Type B pancreatic cell (in vitro differentiated cells): ENCODE results near the gene MAP1S. TPM values are rescaled to one million over a fixed set of nuclear protein-coding genes. Genes with fewer than 3 reads are reported as not detected.

ENCODE experiments used
- DNase-seq: peaks from one replicate; pipeline ENCODE4 v3.0.0; 2021; ENCODE audit warnings: mixed read lengths; ENCODE audit not compliant: unreplicated experiment; ENCODE audit errors: extremely low spot score
- H3K27ac Mint-ChIP-seq: 2 replicates; pipeline ENCODE4 v1.8.0; 2021; ENCODE audit warnings: mild to moderate bottlenecking, mixed read lengths
- H3K27me3 Mint-ChIP-seq: 2 replicates; pipeline ENCODE4 v1.8.0; 2021; ENCODE audit warnings: mixed read lengths
- H3K36me3 Mint-ChIP-seq: 2 replicates; pipeline ENCODE4 v1.8.0; 2021; ENCODE audit warnings: mixed read lengths
- H3K4me1 Mint-ChIP-seq: one replicate; pipeline ENCODE4 v1.8.0; 2021; ENCODE audit warnings: mixed read lengths; ENCODE audit not compliant: unreplicated experiment
- H3K4me3 Mint-ChIP-seq: 2 replicates; pipeline ENCODE4 v1.8.0; 2021; ENCODE audit warnings: mild to moderate bottlenecking, mixed read lengths
- H3K9me3 Mint-ChIP-seq: 2 replicates; pipeline ENCODE4 v1.8.0; 2021; ENCODE audit warnings: mixed read lengths
- total RNA-seq: library from RNA; stranded (reverse); gene quantifications from 2 replicates; pipeline ENCODE4 v1.2.1, GENCODE V29; 2021; ENCODE audit warnings: low replicate concordance
- TF ChIP-seq, protein P1 (sequence below): fragments of 200-600 bp; sonication (generic); conservative IDR thresholded peaks from 2 replicates; pipeline ENCODE4 v1.5.0; 2021; ENCODE audit warnings: antibody characterized with exemption, mild to moderate bottlenecking

The MAP1S gene
- total RNA-seq, 1 donor from 2014 or later = 87.1 TPM

DNA sequence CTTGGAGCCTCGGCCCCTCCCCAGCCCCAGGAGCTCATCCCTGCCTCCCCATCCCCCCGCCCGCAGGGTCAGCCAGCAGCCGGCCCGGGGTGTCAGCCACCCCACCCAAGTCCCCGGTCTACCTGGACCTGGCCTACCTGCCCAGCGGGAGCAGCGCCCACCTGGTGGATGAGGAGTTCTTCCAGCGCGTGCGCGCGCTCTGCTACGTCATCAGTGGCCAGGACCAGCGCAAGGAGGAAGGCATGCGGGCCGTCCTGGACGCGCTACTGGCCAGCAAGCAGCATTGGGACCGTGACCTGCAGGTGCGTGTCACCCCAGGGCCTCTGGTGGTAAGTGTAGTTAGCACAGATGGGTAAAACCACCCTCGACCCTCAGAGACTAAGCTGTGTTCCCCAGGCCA is 13.8 kb downstream of the MAP1S start:
- TF ChIP-seq, protein P1, sequence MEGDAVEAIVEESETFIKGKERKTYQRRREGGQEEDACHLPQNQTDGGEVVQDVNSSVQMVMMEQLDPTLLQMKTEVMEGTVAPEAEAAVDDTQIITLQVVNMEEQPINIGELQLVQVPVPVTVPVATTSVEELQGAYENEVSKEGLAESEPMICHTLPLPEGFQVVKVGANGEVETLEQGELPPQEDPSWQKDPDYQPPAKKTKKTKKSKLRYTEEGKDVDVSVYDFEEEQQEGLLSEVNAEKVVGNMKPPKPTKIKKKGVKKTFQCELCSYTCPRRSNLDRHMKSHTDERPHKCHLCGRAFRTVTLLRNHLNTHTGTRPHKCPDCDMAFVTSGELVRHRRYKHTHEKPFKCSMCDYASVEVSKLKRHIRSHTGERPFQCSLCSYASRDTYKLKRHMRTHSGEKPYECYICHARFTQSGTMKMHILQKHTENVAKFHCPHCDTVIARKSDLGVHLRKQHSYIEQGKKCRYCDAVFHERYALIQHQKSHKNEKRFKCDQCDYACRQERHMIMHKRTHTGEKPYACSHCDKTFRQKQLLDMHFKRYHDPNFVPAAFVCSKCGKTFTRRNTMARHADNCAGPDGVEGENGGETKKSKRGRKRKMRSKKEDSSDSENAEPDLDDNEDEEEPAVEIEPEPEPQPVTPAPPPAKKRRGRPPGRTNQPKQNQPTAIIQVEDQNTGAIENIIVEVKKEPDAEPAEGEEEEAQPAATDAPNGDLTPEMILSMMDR = no peak

DNA sequence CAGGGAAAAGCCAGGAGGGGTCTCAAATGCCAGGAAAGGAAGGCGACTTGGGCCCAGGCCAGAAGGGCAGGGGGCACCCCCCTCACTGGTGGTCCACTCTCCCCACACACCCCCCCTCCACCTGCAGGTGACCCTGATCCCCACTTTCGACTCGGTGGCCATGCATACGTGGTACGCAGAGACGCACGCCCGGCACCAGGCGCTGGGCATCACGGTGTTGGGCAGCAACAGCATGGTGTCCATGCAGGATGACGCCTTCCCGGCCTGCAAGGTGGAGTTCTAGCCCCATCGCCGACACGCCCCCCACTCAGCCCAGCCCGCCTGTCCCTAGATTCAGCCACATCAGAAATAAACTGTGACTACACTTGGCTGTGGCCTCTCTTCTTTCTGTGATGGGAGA is 14.9 kb downstream of the MAP1S start:
- H3K36me3 Mint-ChIP-seq = peaks cover 33% of the 10 kb centered on the region
- DNase-seq = no peak

More for the DNA sequence above, 13.8 kb downstream of the MAP1S start:
- no peaks in the 10 kb centered on the region for H3K27me3 Mint-ChIP-seq
- H3K9me3 Mint-ChIP-seq = no peaks in the 10 kb centered on the region
- H3K4me1 Mint-ChIP-seq = peaks cover 5% of the 10 kb centered on the region
- H3K4me3 Mint-ChIP-seq = no peak overlapping the region
- H3K27ac Mint-ChIP-seq = no peak overlapping the region
- peaks cover 33% of the 10 kb centered on the region for H3K36me3 Mint-ChIP-seq
- no peak for DNase-seq

DNA sequence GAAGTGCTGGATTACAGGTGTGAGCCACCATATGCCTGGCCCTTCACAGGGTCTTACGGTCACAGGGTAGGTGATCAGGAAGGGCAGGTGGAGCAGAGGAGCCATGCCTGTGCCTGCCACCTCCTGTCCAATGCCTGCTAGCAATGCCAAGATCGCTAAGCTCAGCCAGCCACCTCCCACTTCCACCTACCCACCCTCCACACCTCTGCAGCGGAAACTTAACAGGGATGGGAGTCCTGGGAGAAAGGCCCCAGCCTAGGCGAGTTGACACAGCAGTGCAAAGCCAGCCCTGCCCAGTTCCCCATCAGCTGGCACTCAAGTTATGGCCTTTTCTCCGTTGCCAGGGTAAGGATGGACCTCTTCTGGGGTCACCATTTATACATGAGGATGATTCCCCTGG is 16.1 kb downstream of the MAP1S start:
- DNase-seq = no peak
- TF ChIP-seq, protein P1 = no peak
- Mint-ChIP-seq H3K9me3 (no peaks in the 10 kb centered on the region), H3K27me3 (no peaks in the 10 kb centered on the region), H3K4me1 (peaks cover 5% of the 10 kb centered on the region), H3K4me3 (no peak overlapping the region), H3K36me3 (peaks cover 27% of the 10 kb centered on the region), H3K27ac (no peak overlapping the region)

More for the DNA sequence above, 14.9 kb downstream of the MAP1S start:
- Mint-ChIP-seq H3K27me3 (no peaks in the 10 kb centered on the region), H3K4me3 (no peak overlapping the region), H3K9me3 (no peaks in the 10 kb centered on the region), H3K4me1 (peaks cover 5% of the 10 kb centered on the region), H3K27ac (no peak overlapping the region)
- TF ChIP-seq, protein P1 = no peak

DNA sequence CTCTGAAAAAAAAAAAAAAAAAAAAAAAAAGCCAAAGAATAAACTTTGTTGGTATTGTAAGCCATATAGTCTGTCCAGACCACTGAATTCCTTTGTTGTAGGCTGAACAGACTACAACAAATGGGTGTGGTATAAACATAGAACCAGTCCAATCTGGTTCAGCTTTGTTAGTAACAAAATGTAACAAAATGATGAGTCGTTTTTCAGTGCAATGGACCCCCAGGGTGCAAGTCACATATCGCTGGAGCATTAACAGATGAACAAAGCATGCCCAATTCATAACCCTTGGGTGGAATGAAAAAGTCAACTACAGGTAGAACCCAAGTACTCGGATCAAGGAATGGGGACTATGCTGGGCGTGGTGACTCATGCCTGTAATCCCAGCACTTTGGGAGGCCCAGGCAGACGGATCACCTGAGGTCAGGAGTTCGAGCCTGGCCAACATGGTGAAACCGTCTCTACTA is 18.4 kb downstream of the MAP1S start:
- Mint-ChIP-seq H3K4me1 (no peaks in the 10 kb centered on the region), H3K27ac (peak overlapping the region; percentile 69), H3K9me3 (no peaks in the 10 kb centered on the region), H3K27me3 (no peaks in the 10 kb centered on the region), H3K36me3 (peaks cover 9% of the 10 kb centered on the region), H3K4me3 (peak overlapping the region; percentile 36)
- TF ChIP-seq, protein P1 = no peak
- DNase-seq = no peak

DNA sequence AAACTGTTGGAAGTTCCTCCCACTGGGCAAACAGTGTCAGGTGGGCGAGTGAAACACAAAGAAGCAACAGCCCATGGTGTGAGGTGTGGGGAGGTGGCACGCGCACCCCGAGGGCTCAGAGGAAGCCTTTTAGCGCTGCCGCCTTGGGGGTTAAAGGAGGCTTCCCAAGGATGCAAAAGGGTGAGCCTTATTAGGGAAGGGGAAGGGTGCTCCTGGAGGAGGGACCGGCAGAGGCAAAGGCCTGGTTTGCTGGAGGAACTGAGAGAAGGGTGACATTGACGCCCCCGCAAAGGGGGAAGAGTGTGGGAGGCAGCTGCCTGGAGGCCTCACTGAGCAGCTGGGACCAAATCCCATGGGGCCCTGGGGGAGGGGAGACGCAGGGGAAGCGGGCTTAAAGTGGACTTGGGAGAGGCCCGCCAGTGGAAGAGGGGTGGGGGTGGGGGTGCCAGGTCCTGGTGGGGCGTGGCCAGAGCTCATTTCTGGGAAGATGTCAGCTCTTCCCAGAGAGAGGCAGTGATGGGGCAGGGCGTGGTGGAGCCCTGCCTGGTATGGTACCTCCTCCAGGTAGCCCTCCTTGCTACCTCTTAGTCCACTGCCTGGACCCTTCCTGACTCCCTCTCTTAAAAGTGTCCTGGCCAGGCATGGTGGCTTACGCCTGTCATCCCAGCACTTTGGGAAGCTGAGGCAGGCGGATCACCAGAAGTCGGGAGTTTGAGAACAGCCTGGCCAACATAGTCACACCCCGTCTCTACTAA is 20.0 kb downstream of the MAP1S start:
- TF ChIP-seq, protein P1 = no peak
- peaks cover 4% of the 10 kb centered on the region for H3K36me3 Mint-ChIP-seq
- no peaks in the 10 kb centered on the region for H3K4me1 Mint-ChIP-seq
- no peaks in the 10 kb centered on the region for H3K27me3 Mint-ChIP-seq
- no peak for DNase-seq
- H3K4me3 Mint-ChIP-seq = no peak overlapping the region
- no peak overlapping the region for H3K27ac Mint-ChIP-seq
- H3K9me3 Mint-ChIP-seq = no peaks in the 10 kb centered on the region
